HG03354 (cell line): Measurements from ENCODE around the gene ASIC1.
A peak's percentile ranks its signal among the peaks of the same experiment; 100 is the strongest.

Source experiments
- ATAC-seq: cut with Tn5 transposase; IDR thresholded peaks from one replicate; pipeline ENCODE4 v1.9.1; 2021; ENCODE audit warnings: mild to moderate bottlenecking; ENCODE audit not compliant: unreplicated experiment, poor library complexity, severe bottlenecking

The ASIC1 gene

GRCh38 chr12:50058743-50059312 lies 1.4 kb downstream of the ASIC1 start:
- ATAC-seq, result no peak

DNA sequence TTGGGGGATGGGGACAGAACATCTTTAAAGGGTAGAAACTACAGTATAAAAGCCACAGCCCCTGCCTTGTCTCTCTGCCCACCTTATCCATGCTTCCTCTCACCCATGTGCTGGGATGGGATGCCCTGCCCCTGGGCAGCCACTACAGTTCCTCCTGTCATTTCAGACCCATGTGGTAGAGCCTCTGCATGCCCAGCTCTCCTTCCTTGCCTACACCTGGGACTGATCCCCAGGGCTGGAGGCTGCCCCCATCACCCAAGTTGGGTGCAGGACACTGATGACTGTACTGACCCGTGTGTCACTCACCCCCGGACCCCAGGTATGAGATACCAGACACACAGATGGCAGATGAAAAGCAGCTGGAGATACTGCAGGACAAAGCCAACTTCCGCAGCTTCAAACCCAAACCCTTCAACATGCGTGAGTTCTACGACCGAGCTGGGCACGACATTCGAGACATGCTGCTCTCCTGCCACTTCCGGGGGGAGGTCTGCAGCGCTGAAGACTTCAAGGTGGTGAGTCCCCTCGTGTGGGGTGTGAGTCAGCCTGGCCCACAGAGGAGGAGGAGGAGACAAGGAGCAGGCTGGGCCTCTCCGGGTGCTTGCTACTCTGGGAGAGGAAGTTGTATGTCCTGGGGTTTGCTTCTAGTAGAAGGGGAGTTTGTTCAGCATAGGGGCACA lies 2.2 kb downstream of the ASIC1 start:
- ATAC-seq, result no peak

GRCh38 chr12:50060120-50060468 lies 2.7 kb downstream of the ASIC1 start:
- ATAC-seq, result no peak

DNA sequence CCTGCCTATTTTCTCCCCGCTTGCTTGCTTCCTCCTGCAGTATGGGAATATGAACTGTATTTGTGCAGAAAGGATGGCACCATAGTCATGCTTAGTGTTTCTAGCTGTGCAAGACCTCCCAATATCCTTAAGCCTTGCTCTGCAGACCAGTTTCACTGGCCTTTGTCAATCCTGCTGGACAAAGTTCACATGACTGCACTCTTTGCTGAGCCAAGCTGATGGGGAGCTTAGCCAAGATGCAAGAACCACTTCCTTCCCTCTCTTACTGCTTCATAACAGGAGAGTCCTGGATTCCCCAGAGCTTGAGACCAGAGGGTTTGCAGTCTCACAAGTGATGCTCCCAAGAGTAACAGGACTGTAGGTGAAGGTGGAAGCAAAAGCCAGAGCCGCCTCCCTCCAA lies 3.8 kb downstream of the ASIC1 start:
- no peak for ATAC-seq

DNA sequence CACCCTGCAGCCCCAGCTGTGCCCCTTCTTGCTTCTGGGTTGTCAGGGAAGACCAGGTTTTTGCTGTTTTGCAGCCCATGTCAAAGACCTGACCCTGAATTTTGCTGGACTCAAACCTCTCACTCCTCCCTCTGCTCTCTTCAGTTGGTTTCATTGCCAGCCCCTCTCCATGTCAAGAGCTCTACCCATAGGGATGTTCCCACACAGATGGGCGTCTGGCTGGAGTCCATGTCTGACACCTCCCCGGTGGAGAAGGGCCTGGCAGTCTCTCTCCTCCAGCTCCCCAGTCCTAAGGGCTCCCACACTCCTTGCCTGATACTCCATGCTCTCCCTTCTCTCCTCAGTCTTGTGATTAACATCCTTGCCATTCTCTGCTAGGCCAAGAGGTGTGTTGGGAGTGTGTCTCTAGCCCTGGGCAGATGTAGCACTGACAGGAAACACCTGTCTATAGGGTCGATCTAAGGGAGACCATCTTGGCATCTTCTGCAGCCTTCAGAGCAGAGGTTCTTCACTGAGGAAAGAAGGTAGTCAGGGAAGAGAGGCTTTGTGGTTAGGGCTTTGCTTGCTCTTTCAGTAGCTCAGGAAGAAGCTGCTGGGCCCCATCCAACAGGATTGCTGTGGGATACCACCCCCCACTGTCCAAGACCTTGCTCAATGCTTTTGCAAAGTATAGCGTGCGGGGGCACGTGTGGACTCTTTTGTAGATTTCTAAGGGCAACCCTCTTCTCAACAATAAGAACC lies 4.7 kb downstream of the ASIC1 start:
- no peak for ATAC-seq

DNA sequence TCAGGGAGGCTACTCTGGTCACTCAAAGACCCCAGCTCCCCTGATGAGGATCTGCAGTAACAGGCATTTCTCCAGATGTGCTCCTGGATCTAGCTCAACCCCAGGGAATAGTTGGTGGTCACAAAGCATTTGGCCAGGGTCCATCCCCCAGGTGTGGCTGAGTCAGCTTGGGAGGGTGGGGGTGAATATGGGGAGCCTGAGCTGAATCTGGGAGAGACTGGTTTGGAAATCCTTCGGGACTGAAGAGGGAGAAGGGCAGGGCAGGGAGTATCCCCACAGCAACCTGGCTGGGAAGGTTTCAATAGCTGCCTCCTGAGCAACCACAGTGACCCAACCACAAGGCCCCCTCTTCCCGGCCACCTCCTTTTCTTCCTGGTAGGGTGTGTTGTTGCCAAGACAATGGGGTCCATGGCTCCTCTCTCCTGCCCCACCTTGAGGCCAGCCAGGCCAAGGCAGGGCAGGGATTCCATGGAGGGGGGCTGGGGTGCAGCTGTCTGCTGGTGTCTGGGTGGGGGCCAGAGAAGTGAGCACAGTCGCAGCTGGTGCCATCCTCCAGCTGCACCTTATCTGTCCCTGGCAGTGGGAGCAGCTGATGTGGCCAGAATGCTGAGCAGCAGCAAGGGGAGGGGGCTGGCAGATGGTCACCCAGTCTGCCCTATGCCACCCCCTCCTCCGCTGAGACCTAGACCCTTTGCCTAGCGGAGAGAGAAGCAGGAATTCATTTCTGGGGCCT lies 5.5 kb downstream of the ASIC1 start:
- no peak for ATAC-seq

GRCh38 chr12:50065726-50066310 lies 8.4 kb downstream of the ASIC1 start:
- ATAC-seq, result no peak

DNA sequence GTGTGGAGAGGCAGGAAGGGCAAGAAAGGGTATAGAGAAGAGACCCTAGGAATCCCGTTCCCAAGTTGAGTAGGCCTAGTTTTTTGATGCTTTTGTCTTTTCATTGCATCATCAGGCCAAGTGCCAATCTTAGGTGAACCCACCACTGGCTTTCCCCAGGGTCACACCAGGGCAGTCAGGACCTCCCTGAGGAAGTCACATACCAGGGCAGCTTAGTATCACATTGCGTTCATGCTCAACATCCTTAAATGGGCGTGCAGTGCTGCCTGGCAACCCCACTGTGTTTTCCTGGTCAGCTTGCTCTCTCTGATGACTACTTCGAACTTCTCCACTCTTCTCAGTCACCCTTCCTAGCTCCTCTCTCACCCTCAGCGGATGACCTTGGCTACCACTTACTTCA lies 9.0 kb downstream of the ASIC1 start:
- no peak for ATAC-seq

- no peak for ATAC-seq
Observed at GRCh38 chr12:50069069-50069468, 11.7 kb downstream of the ASIC1 start.

GRCh38 chr12:50069539-50069938 lies 12.1 kb downstream of the ASIC1 start:
- ATAC-seq, result no peak

DNA sequence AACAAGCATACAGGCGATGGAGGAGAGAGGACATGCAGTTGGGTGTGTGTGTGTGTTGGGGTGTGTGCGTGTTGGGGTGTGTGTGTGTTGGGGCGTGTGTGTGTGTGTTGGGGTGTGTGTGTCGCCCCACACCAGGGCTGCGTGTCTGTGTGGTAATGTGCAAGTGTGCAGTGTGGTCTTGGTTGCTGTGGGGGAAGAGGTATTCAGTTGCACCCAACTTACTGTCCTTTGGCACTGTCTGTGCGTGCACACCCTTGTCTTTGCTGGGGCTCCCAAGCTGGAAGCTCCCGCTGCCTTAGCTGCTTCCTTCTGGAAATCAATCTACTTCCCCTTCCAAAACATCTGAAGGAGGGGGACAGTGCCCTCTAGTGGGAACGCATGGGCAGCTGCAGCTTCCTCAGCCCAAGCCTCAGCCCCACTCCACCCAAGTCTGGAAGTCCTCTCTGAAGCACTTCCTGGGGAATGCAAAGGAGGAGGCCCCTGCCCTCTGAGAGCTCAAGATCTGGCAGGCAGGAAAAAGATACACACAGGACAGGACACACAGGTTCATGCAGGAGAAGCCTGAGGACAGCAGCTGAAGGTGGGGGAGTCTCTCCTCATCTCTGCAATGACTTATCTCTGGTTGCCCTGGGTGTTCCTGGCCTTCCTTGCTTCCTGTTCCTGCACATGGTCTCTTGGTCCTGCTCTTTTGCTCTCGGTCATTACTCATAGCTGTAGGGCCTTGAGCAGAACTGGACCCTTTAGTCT lies 13.1 kb downstream of the ASIC1 start:
- no peak for ATAC-seq

- no peak for ATAC-seq
Observed at GRCh38 chr12:50072198-50072907, 15.0 kb downstream of the ASIC1 start.

GRCh38 chr12:50073206-50073605 lies 15.8 kb downstream of the ASIC1 start:
- no peak for ATAC-seq

DNA sequence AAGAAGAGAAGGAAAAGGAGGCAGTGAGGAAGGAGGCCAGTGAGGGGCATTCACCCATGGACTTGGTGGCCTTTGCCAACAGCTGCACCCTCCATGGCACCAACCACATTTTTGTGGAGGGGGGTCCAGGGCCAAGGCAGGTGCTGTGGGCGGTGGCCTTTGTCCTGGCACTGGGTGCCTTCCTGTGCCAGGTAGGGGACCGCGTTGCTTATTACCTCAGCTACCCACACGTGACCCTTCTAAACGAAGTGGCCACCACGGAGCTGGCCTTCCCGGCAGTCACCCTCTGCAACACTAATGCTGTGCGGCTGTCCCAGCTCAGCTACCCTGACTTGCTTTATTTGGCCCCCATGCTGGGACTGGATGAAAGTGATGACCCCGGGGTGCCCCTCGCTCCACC lies 16.3 kb downstream of the ASIC1 start:
- ATAC-seq, result no peak

- peak; percentile 86 for ATAC-seq
Observed at GRCh38 chr12:50074936-50075807, 17.8 kb downstream of the ASIC1 start.

DNA sequence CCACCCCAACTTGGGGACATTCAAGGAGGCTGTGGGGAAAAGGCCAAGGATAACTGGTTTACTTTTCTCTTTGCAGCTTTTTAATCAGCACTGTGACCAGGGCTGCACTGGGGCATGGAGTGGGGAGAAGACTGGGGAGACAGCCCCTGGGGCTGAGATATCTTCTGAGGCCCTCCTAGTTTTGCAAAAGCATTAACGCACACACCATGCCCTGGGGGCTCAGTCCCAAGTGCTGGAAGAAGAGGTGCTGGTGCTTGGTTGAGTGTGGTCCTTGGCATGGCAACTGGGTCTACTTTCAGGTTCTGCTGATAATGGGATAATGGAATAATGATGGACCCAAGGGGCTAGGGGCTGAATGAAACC lies 18.4 kb downstream of the ASIC1 start:
- no peak for ATAC-seq

- no peak for ATAC-seq
Observed at GRCh38 chr12:50077099-50077498, 19.7 kb downstream of the ASIC1 start.

DNA sequence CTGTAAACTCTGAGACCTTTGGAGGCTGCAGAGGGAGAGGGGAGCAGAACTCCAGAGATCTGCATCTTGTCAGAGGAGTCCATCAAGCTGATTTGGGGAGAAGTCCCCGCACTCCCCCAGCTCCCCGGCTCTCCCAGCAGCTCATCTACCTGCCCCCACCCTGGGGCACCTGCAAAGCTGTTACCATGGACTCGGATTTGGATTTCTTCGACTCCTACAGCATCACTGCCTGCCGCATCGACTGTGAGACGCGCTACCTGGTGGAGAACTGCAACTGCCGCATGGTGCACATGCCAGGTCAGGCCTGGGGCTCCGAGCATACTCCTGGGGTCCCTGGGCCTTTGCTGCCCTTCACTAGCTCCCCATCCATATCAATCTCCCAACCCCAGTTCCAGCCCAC lies 20.9 kb downstream of the ASIC1 start:
- no peak for ATAC-seq
